ENCODE measurements around the gene PCDHB14. TPM values are rescaled to one million over a fixed set of nuclear protein-coding genes. Genes with fewer than 3 reads are reported as not detected.

The PCDHB14 gene
- total and polyA plus RNA-seq, 8 donors: 1.9 to 2.9 (median 2.4) TPM

GRCh38 chr5:141269195-141269594, 46.1 kb downstream of the PCDHB14 start:
- Histone ChIP-seq H3K27ac (no peak overlapping the region), H3K4me1 (no peaks in the 10 kb centered on the region), H3K36me3 (no peaks in the 10 kb centered on the region), H3K9me3 (peaks cover 0 to 19% (median 0%) of the 10 kb centered on the region in 4 donors), H3K4me3 (no peak overlapping the region), H3K27me3 (no peaks in the 10 kb centered on the region)
- ATAC-seq (no peak), FAIRE-seq (no peak), DNase-seq (no peak)
- intact Hi-C loops (cut with DNase I): no loop called here
- 94 to 96% methylated on average over 4 of the region's 4 CpGs for WGBS, 2 donors
- no peak for TF ChIP-seq CTCF (IDR thresholded peaks at IDR 0.05)

GRCh38 chr5:141272906-141273305, 49.8 kb downstream of the PCDHB14 start:
- Histone ChIP-seq H3K27me3 (no peaks in the 10 kb centered on the region), H3K27ac (no peak overlapping the region), H3K4me3 (no peak overlapping the region), H3K36me3 (no peaks in the 10 kb centered on the region), H3K9me3 (peaks cover 0 to 8% (median 0%) of the 10 kb centered on the region in 4 donors), H3K4me1 (no peaks in the 10 kb centered on the region)
- FAIRE-seq (no peak), ATAC-seq (no peak), DNase-seq (no peak)
- whole genome bisulfite sequencing, 2 donors: 59 to 63% methylated on average over 3 of the region's 3 CpGs
- intact Hi-C loops (cut with DNase I): no loop called here
- no peak for TF ChIP-seq CTCF (IDR thresholded peaks at IDR 0.05)

Other genes starting within 250 kb of the PCDHB14 start
Only the 30 nearest of the 36 such genes appear.
- under 1 TPM; 0.09 to 0.35 (median 0.14) TPM for gene PCDHB1, start 172.0 kb upstream of the PCDHB14 start, total RNA-seq
- gene PCDHB1, start 172.0 kb upstream of the PCDHB14 start, polyA plus RNA-seq: under 1 TPM; 0.02 to 0.08 TPM
- gene PCDHB2, start 128.7 kb upstream of the PCDHB14 start, total RNA-seq: 1 to 10 TPM in 2 of 6 donors, under 1 TPM in 4; 0.56 to 2.2 (median 0.62) TPM
- gene PCDHB2, start 128.7 kb upstream of the PCDHB14 start, polyA plus RNA-seq: under 1 TPM; 0.23 to 0.70 TPM
- 1 to 10 TPM in 3 of 6 donors, under 1 TPM in 3; 0.41 to 2.2 (median 1.0) TPM for gene PCDHB3, start 122.9 kb upstream of the PCDHB14 start, total RNA-seq
- gene PCDHB3, start 122.9 kb upstream of the PCDHB14 start, polyA plus RNA-seq: 1 to 10 TPM in 1 of 2 donors, under 1 TPM in 1; 0.42 to 1.4 TPM
- gene PCDHB4, start 101.5 kb upstream of the PCDHB14 start, total RNA-seq: 1 to 10 TPM; 3.3 to 7.2 (median 4.5) TPM
- 1 to 10 TPM; 1.2 to 5.1 TPM for gene PCDHB4, start 101.5 kb upstream of the PCDHB14 start, polyA plus RNA-seq
- 1 to 10 TPM; 2.4 to 6.7 (median 4.6) TPM for gene PCDHB5, start 88.1 kb upstream of the PCDHB14 start, total RNA-seq
- gene PCDHB5, start 88.1 kb upstream of the PCDHB14 start, polyA plus RNA-seq: 1 to 10 TPM; 2.3 to 3.6 TPM
- under 1 TPM; 0.31 to 0.55 (median 0.45) TPM for gene PCDHB6, start 73.3 kb upstream of the PCDHB14 start, total RNA-seq
- under 1 TPM; 0.46 to 0.52 TPM for gene PCDHB6, start 73.3 kb upstream of the PCDHB14 start, polyA plus RNA-seq
- under 1 TPM; 0.23 to 0.70 (median 0.45) TPM for gene PCDHB7, start 50.7 kb upstream of the PCDHB14 start, total RNA-seq
- gene PCDHB7, start 50.7 kb upstream of the PCDHB14 start, polyA plus RNA-seq: under 1 TPM; 0.15 to 0.49 TPM
- 1 to 10 TPM in 5 of 6 donors, under 1 TPM in 1; 0.43 to 2.9 (median 2.4) TPM for gene PCDHB8, start 45.6 kb upstream of the PCDHB14 start, total RNA-seq
- gene PCDHB8, start 45.6 kb upstream of the PCDHB14 start, polyA plus RNA-seq: under 1 TPM; 0.46 to 0.49 TPM
- gene PCDHB16, start 41.0 kb upstream of the PCDHB14 start, total RNA-seq: 1 to 10 TPM in 5 of 6 donors, under 1 TPM in 1; 0.98 to 2.5 (median 1.8) TPM
- gene PCDHB16, start 41.0 kb upstream of the PCDHB14 start, polyA plus RNA-seq: 1 to 10 TPM in 1 of 2 donors, under 1 TPM in 1; 0.87 to 1.5 TPM
- gene PCDHB9, start 36.2 kb upstream of the PCDHB14 start, total RNA-seq: 1 to 10 TPM in 1 of 6 donors, under 1 TPM in 5; 0.35 to 1.1 (median 0.51) TPM
- 1 to 10 TPM in 1 of 2 donors, under 1 TPM in 1; 0.76 to 1.2 TPM for gene PCDHB9, start 36.2 kb upstream of the PCDHB14 start, polyA plus RNA-seq
- 1 to 10 TPM in 1 of 6 donors, under 1 TPM in 5; 0.49 to 1.5 (median 0.63) TPM for gene PCDHB10, start 31.0 kb upstream of the PCDHB14 start, total RNA-seq
- 1 to 10 TPM in 1 of 2 donors, under 1 TPM in 1; 0.30 to 1.4 TPM for gene PCDHB10, start 31.0 kb upstream of the PCDHB14 start, polyA plus RNA-seq
- 1 to 10 TPM; 2.1 to 9.0 (median 4.9) TPM for gene PCDHB11, start 23.7 kb upstream of the PCDHB14 start, total RNA-seq
- gene PCDHB11, start 23.7 kb upstream of the PCDHB14 start, polyA plus RNA-seq: 1 to 10 TPM in 1 of 2 donors, under 1 TPM in 1; 0.72 to 2.3 TPM
- gene PCDHB12, start 14.6 kb upstream of the PCDHB14 start, total RNA-seq: 1 to 10 TPM; 1.3 to 2.5 (median 1.5) TPM
- 1 to 10 TPM in 1 of 2 donors, under 1 TPM in 1; 0.46 to 1.3 TPM for gene PCDHB12, start 14.6 kb upstream of the PCDHB14 start, polyA plus RNA-seq
- 1 to 10 TPM; 2.4 to 3.3 (median 3.0) TPM for gene PCDHB13, start 9.4 kb upstream of the PCDHB14 start, total RNA-seq
- 1 to 10 TPM; 1.2 to 1.9 TPM for gene PCDHB13, start 9.4 kb upstream of the PCDHB14 start, polyA plus RNA-seq
- gene PCDHB15, start 22.1 kb downstream of the PCDHB14 start, total RNA-seq: 1 to 10 TPM; 1.7 to 2.6 (median 2.4) TPM
- gene PCDHB15, start 22.1 kb downstream of the PCDHB14 start, polyA plus RNA-seq: 1 to 10 TPM; 1.8 to 2.8 TPM
- under 1 TPM in 5 of 6 donors, not detected in 1; 0.14 to 0.69 (median 0.19) TPM for gene SLC25A2, start 80.7 kb downstream of the PCDHB14 start, total RNA-seq
- gene SLC25A2, start 80.7 kb downstream of the PCDHB14 start, polyA plus RNA-seq: under 1 TPM in 1 of 2 donors, not detected in 1; 0.30 TPM
- gene TAF7, start 97.4 kb downstream of the PCDHB14 start, total RNA-seq: 10 to 100 TPM; 17.7 to 40.2 (median 22.7) TPM
- gene TAF7, start 97.4 kb downstream of the PCDHB14 start, polyA plus RNA-seq: 10 to 100 TPM; 16.6 to 47.4 TPM
- gene PCDHGA1, start 107.2 kb downstream of the PCDHB14 start, total RNA-seq: under 1 TPM; 0.22 to 0.67 (median 0.40) TPM
- under 1 TPM; 0.19 to 0.33 TPM for gene PCDHGA1, start 107.2 kb downstream of the PCDHB14 start, polyA plus RNA-seq
- 1 to 10 TPM in 5 of 6 donors, under 1 TPM in 1; 0.75 to 2.1 (median 1.5) TPM for gene PCDHGA2, start 115.4 kb downstream of the PCDHB14 start, total RNA-seq
- gene PCDHGA2, start 115.4 kb downstream of the PCDHB14 start, polyA plus RNA-seq: under 1 TPM; 0.46 to 0.94 TPM
- 1 to 10 TPM in 5 of 6 donors, under 1 TPM in 1; 0.98 to 2.4 (median 1.7) TPM for gene PCDHGA3, start 120.5 kb downstream of the PCDHB14 start, total RNA-seq
- gene PCDHGA3, start 120.5 kb downstream of the PCDHB14 start, polyA plus RNA-seq: under 1 TPM; 0.52 to 0.87 TPM
- gene PCDHGB1, start 126.8 kb downstream of the PCDHB14 start, total RNA-seq: 1 to 10 TPM; 1.5 to 3.2 (median 1.9) TPM
- 1 to 10 TPM in 1 of 2 donors, under 1 TPM in 1; 0.31 to 1.1 TPM for gene PCDHGB1, start 126.8 kb downstream of the PCDHB14 start, polyA plus RNA-seq
- 1 to 10 TPM; 1.8 to 2.9 (median 2.2) TPM for gene PCDHGA4, start 131.7 kb downstream of the PCDHB14 start, total RNA-seq
- gene PCDHGA4, start 131.7 kb downstream of the PCDHB14 start, polyA plus RNA-seq: 1 to 10 TPM in 1 of 2 donors, under 1 TPM in 1; 0.61 to 1.0 TPM
- gene PCDHGB2, start 136.7 kb downstream of the PCDHB14 start, total RNA-seq: 1 to 10 TPM; 1.8 to 2.8 (median 2.2) TPM
- gene PCDHGB2, start 136.7 kb downstream of the PCDHB14 start, polyA plus RNA-seq: 1 to 10 TPM in 1 of 2 donors, under 1 TPM in 1; 0.63 to 1.1 TPM
- 1 to 10 TPM; 1.2 to 2.1 (median 1.6) TPM for gene PCDHGA5, start 140.8 kb downstream of the PCDHB14 start, total RNA-seq
- 1 to 10 TPM in 1 of 2 donors, under 1 TPM in 1; 0.40 to 1.1 TPM for gene PCDHGA5, start 140.8 kb downstream of the PCDHB14 start, polyA plus RNA-seq
- 1 to 10 TPM; 1.7 to 3.0 (median 2.3) TPM for gene PCDHGB3, start 146.9 kb downstream of the PCDHB14 start, total RNA-seq
- under 1 TPM; 0.59 to 0.99 TPM for gene PCDHGB3, start 146.9 kb downstream of the PCDHB14 start, polyA plus RNA-seq
- 1 to 10 TPM; 1.4 to 3.1 (median 2.0) TPM for gene PCDHGA6, start 150.5 kb downstream of the PCDHB14 start, total RNA-seq
- 1 to 10 TPM; 1.1 to 1.4 TPM for gene PCDHGA6, start 150.5 kb downstream of the PCDHB14 start, polyA plus RNA-seq
- gene PCDHGA7, start 159.4 kb downstream of the PCDHB14 start, total RNA-seq: 1 to 10 TPM; 1.2 to 2.0 (median 1.7) TPM
- gene PCDHGA7, start 159.4 kb downstream of the PCDHB14 start, polyA plus RNA-seq: 1 to 10 TPM in 1 of 2 donors, under 1 TPM in 1; 0.92 to 1.3 TPM
- gene PCDHGB4, start 164.4 kb downstream of the PCDHB14 start, total RNA-seq: 1 to 10 TPM; 1.5 to 3.1 (median 1.9) TPM
- gene PCDHGB4, start 164.4 kb downstream of the PCDHB14 start, polyA plus RNA-seq: under 1 TPM; 0.56 to 0.65 TPM
- gene PCDHGA8, start 169.3 kb downstream of the PCDHB14 start, total RNA-seq: 1 to 10 TPM in 2 of 6 donors, under 1 TPM in 4; 0.72 to 1.1 (median 0.91) TPM
- gene PCDHGA8, start 169.3 kb downstream of the PCDHB14 start, polyA plus RNA-seq: under 1 TPM; 0.12 to 0.49 TPM
- gene PCDHGB5, start 174.6 kb downstream of the PCDHB14 start, total RNA-seq: 1 to 10 TPM; 4.0 to 7.9 (median 5.4) TPM
- 1 to 10 TPM; 1.1 to 1.4 TPM for gene PCDHGB5, start 174.6 kb downstream of the PCDHB14 start, polyA plus RNA-seq